H4 (cell line): ENCODE measurements around the gene ADCY9. TPM values are rescaled to one million over a fixed set of nuclear protein-coding genes. Genes with fewer than 3 reads are reported as not detected.
A peak's percentile ranks its signal among the peaks of the same experiment; 100 is the strongest.
"Not testable (repeated sequence)": the region's sequence is repeated elsewhere in the genome, so short reads cannot be mapped to it uniquely, and the experiment has no call there.

Experiments
- DNase-seq: peaks from one replicate; pipeline ENCODE4 v3.0.0-alpha.2; 2015; ENCODE audit warnings: low spot score
- total RNA-seq: library from RNA; depleted of rRNA; stranded (reverse); fragments of >200 nt; shearing (Covaris generic); gene quantifications from 2 replicates; pipeline ENCODE4 v1.2.3, GENCODE V29; 2014

ADCY9 gene
- total RNA-seq, 1 experiment from 2014 or later, result 5.1 TPM

GRCh38 chr16:3977376-3977775 lies 138.9 kb downstream of the ADCY9 start:
- DNase-seq, result no peak

GRCh38 chr16:3974751-3975150 lies 141.5 kb downstream of the ADCY9 start:
- DNase-seq, result no peak

GRCh38 chr16:3971706-3972105 lies 144.5 kb downstream of the ADCY9 start:
- DNase-seq, result no peak

GRCh38 chr16:3971261-3971660 lies 145.0 kb downstream of the ADCY9 start:
- DNase-seq, result no peak

- DNase-seq, result no peak
These were observed 147.7 kb downstream of the ADCY9 start for GRCh38 chr16:3968551-3968950.

- DNase-seq, result no peak
These were observed 149.6 kb downstream of the ADCY9 start for GRCh38 chr16:3966681-3967080.

- DNase-seq, result no peak
These were observed 150.3 kb downstream of the ADCY9 start for GRCh38 chr16:3965781-3966582.

- DNase-seq, result no peak
These were observed 150.9 kb downstream of the ADCY9 start for GRCh38 chr16:3965306-3965705.

GRCh38 chr16:3964686-3965290 lies 151.5 kb downstream of the ADCY9 start:
- no peak for DNase-seq

GRCh38 chr16:3963886-3964685 lies 152.2 kb downstream of the ADCY9 start:
- DNase-seq, result no peak

- DNase-seq, result no peak
These were observed 153.0 kb downstream of the ADCY9 start for GRCh38 chr16:3963203-3963602.

- DNase-seq, result peak; percentile 52
These were observed 154.8 kb downstream of the ADCY9 start for GRCh38 chr16:3961449-3961849.

- not testable (repeated sequence) for DNase-seq
These were observed 156.2 kb downstream of the ADCY9 start for GRCh38 chr16:3959926-3960590.

- peak; percentile 60 for DNase-seq
These were observed 157.1 kb downstream of the ADCY9 start for GRCh38 chr16:3959148-3959547.

- DNase-seq, result no peak
These were observed 158.8 kb downstream of the ADCY9 start for GRCh38 chr16:3957344-3957980.

GRCh38 chr16:3954411-3954921 lies 161.8 kb downstream of the ADCY9 start:
- no peak for DNase-seq

- DNase-seq, result no peak
These were observed 162.4 kb downstream of the ADCY9 start for GRCh38 chr16:3953728-3954410.

GRCh38 chr16:3952737-3953131 lies 163.5 kb downstream of the ADCY9 start:
- DNase-seq, result peak; percentile 50

GRCh38 chr16:3951861-3952736 lies 164.1 kb downstream of the ADCY9 start:
- DNase-seq, result no peak

- not testable (repeated sequence) for DNase-seq
These were observed 164.9 kb downstream of the ADCY9 start for GRCh38 chr16:3951380-3951779.
